Measurements from ENCODE around the gene CELF5.
A peak's percentile ranks its signal among the peaks of the same experiment; 100 is the strongest.
"Not testable (repeated sequence)": the region's sequence is repeated elsewhere in the genome, so short reads cannot be mapped to it uniquely, and the experiment has no call there.

Gene CELF5

DNA sequence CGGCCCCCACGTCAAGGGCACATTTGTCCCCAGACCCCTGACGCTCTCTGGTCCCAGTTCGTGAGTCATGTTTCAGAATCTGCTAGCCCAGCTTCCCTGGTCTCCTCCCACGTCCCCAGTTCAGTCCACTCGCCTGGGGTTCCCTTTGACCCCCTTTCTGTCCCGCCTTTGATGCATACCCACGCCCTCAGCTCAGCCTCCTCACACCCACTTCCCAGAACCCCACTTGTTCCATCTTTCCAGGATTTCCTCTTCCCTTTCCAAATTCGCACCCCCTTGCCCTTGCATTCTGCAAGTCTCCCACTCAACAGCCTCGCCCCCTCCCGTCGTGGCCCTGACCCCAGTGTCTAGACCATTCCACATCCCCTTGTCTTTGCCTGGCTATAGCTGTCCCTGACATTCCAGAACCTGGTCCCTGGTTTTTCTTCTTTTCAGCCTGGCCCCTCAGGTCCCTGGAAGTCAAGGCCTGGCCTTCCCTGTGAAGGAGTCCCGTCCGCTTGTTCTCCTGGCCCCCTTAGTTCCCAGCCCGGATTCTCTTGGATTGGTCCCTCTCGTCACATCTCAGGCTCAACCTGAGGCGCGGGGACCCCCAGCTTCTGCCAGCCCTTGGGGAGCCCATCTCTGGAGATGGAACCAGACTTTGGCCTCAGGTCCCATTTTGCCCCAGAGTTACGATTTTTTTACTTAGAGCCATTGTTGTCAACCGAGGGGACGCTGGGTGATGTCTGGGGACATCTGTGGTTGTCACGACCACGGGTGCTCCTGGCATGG lies 37.4 kb upstream of the CELF5 start:
- peaks cover 38% of the 10 kb centered on the region for H3K4me1 Mint-ChIP-seq (ENCODE audit: low read depth)
- peak overlapping the region; percentile 87 for H3K27ac Mint-ChIP-seq
- H3K4me3 Mint-ChIP-seq = peak overlapping the region; percentile 93
- H3K27me3 Mint-ChIP-seq (ENCODE audit: low read depth) = no peaks in the 10 kb centered on the region
- H3K9me3 Mint-ChIP-seq = no peaks in the 10 kb centered on the region
- DNase-seq (ENCODE audit: low spot score) = no peak
- peaks cover 32% of the 10 kb centered on the region for H3K36me3 Mint-ChIP-seq (ENCODE audit: low read depth)

DNA sequence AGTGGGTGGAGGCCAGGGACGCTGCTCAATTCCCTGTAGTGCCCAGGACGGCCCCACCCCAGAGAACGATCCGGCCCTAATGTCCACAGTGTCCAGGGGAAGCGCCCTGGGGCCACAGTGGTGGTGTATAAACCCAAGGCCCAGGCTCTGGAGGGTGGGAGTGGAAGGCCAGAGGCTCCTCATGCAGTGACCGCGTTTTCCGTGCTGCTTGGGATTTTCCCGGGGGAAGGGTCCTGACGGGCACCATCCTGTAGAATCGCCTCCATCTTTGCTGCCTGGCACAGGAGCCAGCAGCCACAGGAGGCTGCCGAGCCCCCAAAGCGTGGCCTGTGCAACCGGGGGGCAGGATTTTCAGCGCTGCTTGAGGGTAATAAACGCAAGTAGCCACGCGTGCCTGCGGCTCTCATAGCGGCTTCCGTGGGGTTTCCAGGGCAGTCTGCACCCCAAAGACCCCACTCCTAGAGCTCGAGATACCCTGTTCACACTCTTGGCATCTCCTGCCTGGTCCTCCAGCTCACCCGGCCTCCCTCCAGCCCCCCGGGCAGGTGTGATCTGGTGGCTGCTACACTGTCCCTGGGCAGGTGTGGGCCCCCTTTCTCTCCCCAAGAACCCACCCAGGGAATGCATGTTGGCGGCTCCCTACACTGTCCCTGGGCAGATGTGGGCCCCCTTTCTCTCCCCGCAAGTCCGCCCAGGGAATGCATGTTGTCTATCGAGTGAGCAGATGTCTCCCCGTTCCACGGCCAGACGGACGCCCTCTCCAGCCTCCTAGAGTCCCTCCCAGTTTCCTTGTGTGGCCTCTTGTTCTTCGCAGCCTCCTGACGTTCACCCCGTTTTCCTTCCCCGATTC lies 36.6 kb upstream of the CELF5 start:
- Mint-ChIP-seq H3K9me3 (no peaks in the 10 kb centered on the region), H3K27ac (peak overlapping the region; percentile 87), H3K4me3 (peak overlapping the region; percentile 93), H3K36me3 (ENCODE audit: low read depth) (peaks cover 27% of the 10 kb centered on the region), H3K4me1 (ENCODE audit: low read depth) (peaks cover 38% of the 10 kb centered on the region), H3K27me3 (ENCODE audit: low read depth) (no peaks in the 10 kb centered on the region)
- DNase-seq (ENCODE audit: low spot score) = no peak

DNA sequence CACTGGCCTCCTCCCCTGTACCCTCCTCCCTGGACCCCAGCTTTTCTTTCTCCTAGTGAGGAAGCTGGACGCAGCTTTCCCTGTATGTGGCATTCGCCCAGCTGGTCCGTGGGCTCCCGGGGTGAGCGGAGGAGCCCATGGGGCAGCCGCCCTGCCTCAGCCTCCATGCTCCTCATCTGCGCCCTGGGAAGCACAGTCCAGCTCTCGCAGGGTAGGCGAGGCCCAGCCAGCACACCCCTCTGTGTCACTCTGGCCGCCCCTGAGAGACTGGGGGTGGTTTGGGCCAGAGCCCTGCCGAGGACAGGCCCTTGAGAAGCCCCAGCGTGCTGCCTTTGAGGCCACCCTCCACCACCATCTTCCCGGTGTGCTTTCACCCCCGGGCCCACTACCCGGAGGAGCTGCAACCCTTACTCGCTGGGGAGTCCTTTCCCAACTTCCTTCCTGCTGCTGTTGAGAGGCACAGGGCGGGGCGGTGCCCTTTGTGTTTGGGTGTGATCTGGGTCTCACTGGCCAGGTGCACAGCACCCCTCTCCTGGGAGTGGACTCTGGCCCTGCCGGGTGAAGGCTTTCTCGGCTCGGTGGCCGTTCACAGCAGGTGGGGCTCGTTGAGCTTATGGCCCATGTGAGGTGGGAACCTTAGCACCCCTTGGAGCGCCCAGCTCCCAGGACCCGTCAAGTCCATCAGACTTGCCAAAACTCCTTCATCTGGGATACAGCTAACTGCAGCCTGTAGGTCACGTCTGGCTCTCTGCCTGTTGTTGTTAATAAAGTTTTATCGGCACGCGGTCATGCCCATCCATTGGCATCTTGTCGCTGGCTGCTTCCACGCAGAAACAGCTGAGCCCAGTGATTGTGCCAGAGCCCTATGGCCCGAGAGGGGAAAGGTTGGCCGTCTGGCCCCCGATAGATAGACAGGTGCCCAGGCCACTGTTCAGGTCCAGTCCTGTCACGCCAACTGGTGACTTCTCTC lies 35.5 kb upstream of the CELF5 start:
- Mint-ChIP-seq H3K27ac (peak overlapping the region; percentile 36), H3K27me3 (ENCODE audit: low read depth) (no peaks in the 10 kb centered on the region), H3K4me1 (ENCODE audit: low read depth) (peaks cover 35% of the 10 kb centered on the region), H3K36me3 (ENCODE audit: low read depth) (peaks cover 19% of the 10 kb centered on the region), H3K9me3 (no peaks in the 10 kb centered on the region), H3K4me3 (peak overlapping the region; percentile 93)
- no peak for DNase-seq (ENCODE audit: low spot score)

DNA sequence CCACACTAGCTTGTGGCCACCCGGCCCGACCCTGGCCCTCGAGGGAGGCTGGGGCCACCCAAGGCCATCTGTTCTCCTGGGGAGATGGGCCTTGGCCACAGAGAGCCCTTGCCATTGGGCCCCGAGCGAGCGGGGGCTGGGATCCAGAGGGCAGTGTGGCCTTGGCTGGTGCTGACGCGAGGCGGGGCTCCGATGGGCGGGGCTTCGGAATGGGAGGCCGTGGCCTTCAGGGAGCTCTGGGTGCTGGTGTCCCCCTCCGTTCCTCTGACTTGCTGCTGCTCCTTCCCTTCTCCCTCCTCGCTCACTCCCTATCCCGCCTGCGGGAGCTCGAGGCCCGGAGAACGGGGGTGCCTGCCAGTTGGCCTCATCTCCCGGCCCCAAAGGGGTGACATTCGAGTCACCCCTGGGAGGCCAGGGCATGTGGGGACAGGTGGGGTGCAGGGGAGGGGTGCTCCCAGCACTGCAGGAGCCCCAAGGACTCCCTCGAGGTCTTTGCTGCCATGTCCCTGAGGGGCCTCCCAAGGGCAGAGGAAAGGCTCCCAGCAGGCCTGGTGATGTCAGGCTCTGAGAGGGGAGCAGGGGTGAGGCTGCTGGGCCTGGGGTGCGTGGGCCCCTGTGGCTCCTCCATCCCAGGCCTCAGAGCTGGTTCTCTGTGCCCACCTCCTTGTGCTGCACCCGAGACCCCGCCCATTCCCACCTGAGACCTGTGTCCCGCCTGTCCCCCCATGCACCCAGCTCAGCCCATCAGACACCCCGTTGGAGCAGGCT lies 34.6 kb upstream of the CELF5 start:
- Mint-ChIP-seq H3K4me1 (ENCODE audit: low read depth) (peaks cover 26% of the 10 kb centered on the region), H3K36me3 (ENCODE audit: low read depth) (peaks cover 20% of the 10 kb centered on the region), H3K9me3 (no peaks in the 10 kb centered on the region), H3K4me3 (no peak overlapping the region), H3K27me3 (ENCODE audit: low read depth) (no peaks in the 10 kb centered on the region), H3K27ac (no peak overlapping the region)
- no peak for DNase-seq (ENCODE audit: low spot score)

DNA sequence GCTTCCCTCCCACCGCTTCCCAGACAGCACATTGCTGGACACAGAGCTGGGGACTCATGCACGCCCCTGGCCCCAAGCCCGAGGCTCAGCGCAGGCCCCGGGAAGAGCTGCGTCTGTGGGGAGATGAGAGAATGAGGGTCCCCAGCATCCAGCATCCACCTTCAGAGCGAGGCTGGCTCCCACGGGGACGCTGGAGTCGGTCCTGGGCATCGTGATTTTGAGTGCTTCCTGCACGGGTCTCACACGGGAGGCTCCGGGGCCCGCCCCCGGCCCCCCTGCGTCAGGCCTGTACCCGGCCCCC lies 34.0 kb upstream of the CELF5 start:
- H3K27ac Mint-ChIP-seq = no peak overlapping the region
- no peak for DNase-seq (ENCODE audit: low spot score)
- H3K27me3 Mint-ChIP-seq (ENCODE audit: low read depth) = no peaks in the 10 kb centered on the region
- peaks cover 21% of the 10 kb centered on the region for H3K4me1 Mint-ChIP-seq (ENCODE audit: low read depth)
- H3K4me3 Mint-ChIP-seq = no peak overlapping the region
- no peaks in the 10 kb centered on the region for H3K9me3 Mint-ChIP-seq
- H3K36me3 Mint-ChIP-seq (ENCODE audit: low read depth) = peaks cover 16% of the 10 kb centered on the region

DNA sequence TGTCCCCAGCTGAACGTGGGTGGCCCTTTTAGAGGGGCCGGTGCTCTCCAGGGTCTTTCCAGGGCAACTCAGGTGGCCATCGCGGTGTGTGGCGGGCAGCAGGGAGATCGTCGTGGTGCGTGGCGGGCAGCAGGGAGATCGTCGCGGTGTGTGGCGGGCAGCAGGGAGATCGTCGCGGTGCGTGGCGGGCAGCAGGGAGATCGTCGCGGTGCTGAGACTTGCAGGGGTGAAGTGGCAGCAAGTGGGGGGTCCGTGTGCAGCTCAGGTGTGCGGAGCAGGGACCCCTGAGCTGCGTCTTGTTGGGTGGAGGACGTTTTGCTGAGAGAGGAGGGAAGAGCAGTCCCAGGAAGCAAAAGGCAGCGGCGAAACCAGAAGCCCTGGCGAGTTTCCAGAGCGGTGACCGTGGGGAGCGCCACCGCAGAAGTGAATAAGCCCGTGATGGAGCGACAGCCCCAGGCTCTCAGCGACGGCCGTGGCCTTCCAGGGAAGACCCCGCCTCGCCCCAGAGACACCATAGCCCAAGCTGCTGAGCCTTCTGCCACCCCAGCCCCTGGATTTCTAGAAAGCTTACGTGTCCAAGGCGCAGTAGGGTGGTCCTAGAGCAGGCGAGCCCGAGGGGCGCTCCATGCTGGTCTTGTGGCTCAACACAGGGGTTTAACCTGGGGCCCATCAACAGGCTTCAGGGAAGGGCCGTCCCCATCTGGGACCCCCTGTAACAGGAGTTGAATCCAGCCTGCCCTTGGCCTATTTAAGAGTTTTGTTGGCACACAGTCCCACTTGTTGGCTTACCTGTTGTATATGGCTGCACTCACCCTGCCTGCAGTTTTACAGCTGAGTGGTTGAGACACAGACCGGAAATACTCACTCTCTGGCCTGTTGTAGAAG lies 33.3 kb upstream of the CELF5 start:
- Mint-ChIP-seq H3K4me3 (no peak overlapping the region), H3K9me3 (no peaks in the 10 kb centered on the region), H3K36me3 (ENCODE audit: low read depth) (peaks cover 19% of the 10 kb centered on the region), H3K4me1 (ENCODE audit: low read depth) (peaks cover 20% of the 10 kb centered on the region), H3K27ac (peak overlapping the region; percentile 45), H3K27me3 (ENCODE audit: low read depth) (no peaks in the 10 kb centered on the region)
- DNase-seq (ENCODE audit: low spot score) = no peak

DNA sequence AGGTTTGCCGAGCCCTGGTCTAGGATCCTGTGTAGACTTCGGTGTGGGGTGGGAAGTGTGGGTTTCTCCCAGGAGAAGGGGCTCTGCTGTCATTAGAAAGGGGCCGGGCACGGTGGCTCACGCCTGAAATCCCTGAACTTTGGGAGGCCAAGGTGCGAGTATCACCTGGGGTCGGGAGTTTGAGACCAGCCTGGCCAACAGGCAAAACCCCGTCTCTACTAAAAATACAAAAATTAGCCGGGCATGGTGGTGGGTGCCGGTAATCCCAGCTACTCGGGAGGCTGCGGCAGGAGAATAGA lies 32.7 kb upstream of the CELF5 start:
- not testable (repeated sequence) for DNase-seq (ENCODE audit: low spot score); H3K27ac Mint-ChIP-seq
- peaks cover 17% of the 10 kb centered on the region for H3K36me3 Mint-ChIP-seq (ENCODE audit: low read depth)

DNA sequence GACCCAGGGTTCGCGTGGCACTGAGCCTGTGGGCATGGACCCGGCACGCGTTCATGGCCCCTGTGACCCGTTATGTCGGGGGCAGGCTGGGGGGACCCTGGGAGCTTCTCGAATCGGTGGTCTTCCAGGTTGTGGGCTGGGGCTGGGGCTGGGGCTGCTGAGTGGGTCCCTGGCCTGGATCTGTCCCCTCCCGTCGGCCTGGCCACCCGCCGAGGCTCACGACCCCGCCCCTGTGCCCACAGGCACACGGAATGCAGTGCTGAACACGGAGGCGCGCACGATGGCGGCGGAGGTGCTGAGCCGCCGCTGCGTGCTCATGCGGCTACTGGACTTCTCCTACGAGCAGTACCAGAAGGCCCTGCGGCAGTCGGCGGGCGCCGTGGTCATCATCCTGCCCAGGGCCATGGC lies 32.2 kb upstream of the CELF5 start:
- H3K4me1 Mint-ChIP-seq (ENCODE audit: low read depth) = peaks cover 12% of the 10 kb centered on the region
- H3K4me3 Mint-ChIP-seq = no peak overlapping the region
- peaks cover 15% of the 10 kb centered on the region for H3K36me3 Mint-ChIP-seq (ENCODE audit: low read depth)
- H3K27me3 Mint-ChIP-seq (ENCODE audit: low read depth) = no peaks in the 10 kb centered on the region
- no peaks in the 10 kb centered on the region for H3K9me3 Mint-ChIP-seq
- H3K27ac Mint-ChIP-seq = no peak overlapping the region
- no peak for DNase-seq (ENCODE audit: low spot score)

More for the DNA sequence above, 32.7 kb upstream of the CELF5 start:
- not testable (repeated sequence) for H3K9me3 Mint-ChIP-seq; H3K4me3 Mint-ChIP-seq; H3K27me3 Mint-ChIP-seq (ENCODE audit: low read depth)
- peaks cover 16% of the 10 kb centered on the region for H3K4me1 Mint-ChIP-seq (ENCODE audit: low read depth)

DNA sequence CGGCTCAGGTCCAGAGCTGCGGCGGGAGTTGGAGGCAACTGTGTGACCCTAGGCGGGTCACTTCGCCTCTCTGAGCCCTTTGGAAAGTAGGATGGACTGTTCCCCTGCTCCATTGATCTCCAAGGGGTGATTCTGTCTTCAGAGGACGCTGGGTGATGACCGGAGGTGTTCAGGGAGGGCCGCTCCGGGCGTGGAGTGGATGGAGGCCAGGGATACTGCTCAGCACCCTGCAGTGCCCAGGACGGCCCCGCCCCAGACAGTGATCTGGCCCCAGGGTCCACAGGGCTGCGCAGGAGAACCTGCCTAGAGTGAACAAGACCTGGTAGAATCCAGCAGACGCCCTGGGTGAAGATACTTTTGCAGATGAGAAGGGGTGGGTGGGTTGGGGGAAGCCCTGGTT lies 31.8 kb upstream of the CELF5 start:
- no peak for DNase-seq (ENCODE audit: low spot score)
- Mint-ChIP-seq H3K4me1 (ENCODE audit: low read depth) (peaks cover 12% of the 10 kb centered on the region), H3K36me3 (ENCODE audit: low read depth) (peaks cover 15% of the 10 kb centered on the region), H3K27me3 (ENCODE audit: low read depth) (no peaks in the 10 kb centered on the region), H3K9me3 (no peaks in the 10 kb centered on the region), H3K27ac (no peak overlapping the region), H3K4me3 (no peak overlapping the region)

DNA sequence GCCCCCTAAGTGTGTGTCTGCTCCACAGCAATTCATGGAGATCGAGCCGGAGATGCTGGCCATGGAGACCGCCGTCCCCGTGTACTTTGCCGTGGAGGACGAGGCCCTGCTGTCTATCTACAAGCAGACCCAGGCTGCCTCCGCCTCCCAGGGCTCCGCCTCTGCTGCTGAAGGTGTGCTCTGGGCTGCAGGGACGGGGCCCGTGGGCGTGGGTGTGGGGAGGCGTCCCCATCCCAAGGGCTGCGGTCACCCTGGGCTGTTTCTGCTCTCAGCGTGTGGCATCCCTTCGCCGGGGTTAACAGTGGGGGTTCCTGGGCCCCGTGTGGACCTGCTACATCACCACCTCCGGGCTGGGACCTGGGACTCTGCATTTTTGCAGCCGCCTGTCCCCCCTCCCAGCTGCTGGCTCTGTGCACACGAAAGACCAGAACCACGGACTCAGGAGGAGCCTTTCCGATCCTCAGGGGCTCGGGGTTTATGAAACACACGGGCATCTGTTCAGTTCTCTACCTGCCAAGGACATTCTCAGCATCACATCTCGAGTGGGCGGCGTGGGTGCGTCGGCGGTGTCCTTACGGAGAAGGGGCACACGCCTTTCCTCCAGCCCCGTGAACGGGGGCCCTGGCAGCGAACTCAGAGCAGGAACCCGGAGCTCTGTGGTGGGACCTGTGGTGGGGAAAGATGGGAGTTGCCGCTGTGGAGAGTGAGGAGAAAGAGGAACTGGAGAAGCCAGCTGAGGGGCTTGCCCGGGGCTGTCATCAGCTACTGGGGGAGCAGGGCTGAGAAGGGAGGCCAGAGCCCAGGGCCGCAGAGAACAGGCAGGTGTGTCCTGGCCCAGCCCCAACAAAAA lies 31.0 kb upstream of the CELF5 start:
- Mint-ChIP-seq H3K36me3 (ENCODE audit: low read depth) (peaks cover 11% of the 10 kb centered on the region), H3K27me3 (ENCODE audit: low read depth) (no peaks in the 10 kb centered on the region), H3K9me3 (no peaks in the 10 kb centered on the region), H3K4me3 (no peak overlapping the region), H3K4me1 (ENCODE audit: low read depth) (peaks cover 7% of the 10 kb centered on the region), H3K27ac (no peak overlapping the region)
- DNase-seq (ENCODE audit: low spot score) = no peak

DNA sequence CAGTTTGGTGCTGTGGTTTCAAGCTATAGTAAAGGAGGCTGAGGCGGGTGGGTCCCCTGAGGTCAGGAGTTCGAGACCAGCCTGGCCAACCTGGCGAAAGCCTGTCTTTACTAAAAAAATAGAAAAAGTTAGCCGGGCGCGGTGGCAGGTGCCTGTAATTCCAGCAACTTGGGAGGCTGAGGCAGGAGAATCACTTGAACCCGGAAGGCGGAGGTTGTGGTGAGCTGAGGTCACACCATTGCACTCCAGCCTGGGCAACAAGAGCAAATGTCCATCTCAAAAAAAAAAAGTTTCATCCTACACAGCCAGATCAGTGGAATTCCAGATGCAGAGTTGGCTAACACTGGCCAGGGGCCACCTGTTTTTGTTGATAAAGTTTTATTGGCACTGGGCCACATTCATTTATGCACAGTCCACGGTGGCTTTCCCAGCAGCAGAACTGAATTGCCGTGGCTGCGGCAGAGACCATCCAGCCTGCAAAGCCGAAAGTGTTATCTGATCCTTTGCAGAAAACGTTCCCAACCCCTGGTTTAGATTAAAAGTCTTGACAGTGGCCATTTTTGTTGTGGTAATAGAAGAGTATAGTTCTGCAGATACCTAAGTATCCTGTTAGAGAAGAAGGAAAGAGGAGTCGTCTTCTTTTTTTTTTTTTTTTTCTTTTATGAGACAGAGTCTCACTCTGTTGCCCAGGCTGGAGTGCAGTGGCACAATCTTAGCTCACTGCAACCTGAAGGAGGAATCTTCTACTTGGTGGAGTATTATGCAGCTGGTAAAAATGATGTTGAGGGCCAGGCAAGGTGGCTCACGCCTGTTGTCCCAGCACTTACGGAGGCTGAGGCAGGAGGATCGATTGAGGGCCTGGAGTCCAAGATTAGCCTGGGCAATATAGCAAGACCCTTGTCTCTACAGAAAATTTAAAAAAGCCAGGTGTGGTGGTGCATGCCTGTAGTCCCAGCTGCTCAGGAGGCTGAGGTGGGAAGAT lies 30.1 kb upstream of the CELF5 start:
- Mint-ChIP-seq H3K36me3 (ENCODE audit: low read depth) (peaks cover 11% of the 10 kb centered on the region), H3K27ac (no peak overlapping the region), H3K4me3 (no peak overlapping the region), H3K27me3 (ENCODE audit: low read depth) (no peaks in the 10 kb centered on the region), H3K4me1 (ENCODE audit: low read depth) (no peaks in the 10 kb centered on the region), H3K9me3 (no peaks in the 10 kb centered on the region)
- DNase-seq (ENCODE audit: low spot score) = no peak

Measured in T-helper 2 cell treated with Interferon-gamma antibody and Interleukin-4, amounts not matched to agents 5 μg/mL and 100 μg/mL, for 36 hours (primary cell).